ENCODE measurements around the gene GJB2.

The GJB2 gene

DNA sequence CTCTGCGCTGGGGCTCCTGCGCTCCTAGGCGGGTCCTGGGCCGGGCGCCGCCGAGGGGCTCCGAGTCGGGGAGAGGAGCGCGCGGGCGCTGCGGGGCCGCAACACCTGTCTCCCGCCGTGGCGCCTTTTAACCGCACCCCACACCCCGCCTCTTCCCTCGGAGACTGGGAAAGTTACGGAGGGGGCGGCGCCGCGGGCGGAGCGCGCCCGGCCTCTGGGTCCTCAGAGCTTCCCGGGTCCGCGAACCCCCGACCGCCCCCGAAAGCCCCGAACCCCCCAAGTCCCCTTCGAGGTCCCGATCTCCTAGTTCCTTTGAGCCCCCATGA, at the start of gene GJB2:
TSS of gene GJB2 (minus strand) at position 103 of the 326 bp plus-strand sequence. CDS start 3,357 bp downstream, outside the sequence.
- no peak for DNase-seq (ENCODE audit: low spot score)

DNA sequence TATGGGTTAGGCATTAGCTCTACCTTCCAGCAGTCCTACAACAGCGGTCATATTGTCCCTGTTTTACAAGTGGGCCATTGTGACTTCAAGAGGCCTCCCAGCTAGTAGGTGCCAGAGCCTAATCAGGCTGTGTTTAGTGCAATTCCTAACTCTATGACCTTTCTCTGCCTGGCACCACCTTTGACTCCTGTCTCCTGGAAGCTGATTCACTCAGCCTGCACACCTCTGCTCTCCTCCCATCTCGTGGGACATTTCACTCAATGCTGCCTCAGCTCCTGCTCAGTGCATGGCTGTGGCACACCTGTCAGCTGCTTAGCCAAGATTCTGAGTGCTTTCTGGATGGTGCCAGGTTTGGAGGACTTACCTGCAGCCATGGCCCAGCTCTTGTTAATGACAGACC, 48.9 kb upstream of the GJB2 start:
- DNase-seq (ENCODE audit: low spot score): no peak

DNA sequence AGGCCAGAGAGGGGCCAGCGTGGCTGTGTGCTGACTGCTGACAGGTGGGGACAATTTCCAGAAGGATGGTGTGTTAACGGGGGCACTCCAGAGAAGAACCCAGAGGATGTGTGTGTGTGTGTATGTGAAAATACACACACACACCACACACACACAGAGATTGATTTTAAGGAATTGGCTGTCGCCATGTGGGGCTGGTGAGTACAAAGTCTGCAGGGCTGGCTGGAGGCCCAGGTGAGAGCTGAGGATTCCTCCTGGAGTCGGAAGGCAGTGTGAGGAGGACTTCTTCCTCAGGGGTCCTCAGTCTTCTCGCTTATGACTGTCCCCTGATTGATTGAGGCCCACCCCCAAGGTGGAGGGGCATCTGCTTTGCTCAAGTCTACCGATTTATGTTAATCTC, 47.0 kb upstream of the GJB2 start:
- DNase-seq (ENCODE audit: low spot score): no peak

DNA sequence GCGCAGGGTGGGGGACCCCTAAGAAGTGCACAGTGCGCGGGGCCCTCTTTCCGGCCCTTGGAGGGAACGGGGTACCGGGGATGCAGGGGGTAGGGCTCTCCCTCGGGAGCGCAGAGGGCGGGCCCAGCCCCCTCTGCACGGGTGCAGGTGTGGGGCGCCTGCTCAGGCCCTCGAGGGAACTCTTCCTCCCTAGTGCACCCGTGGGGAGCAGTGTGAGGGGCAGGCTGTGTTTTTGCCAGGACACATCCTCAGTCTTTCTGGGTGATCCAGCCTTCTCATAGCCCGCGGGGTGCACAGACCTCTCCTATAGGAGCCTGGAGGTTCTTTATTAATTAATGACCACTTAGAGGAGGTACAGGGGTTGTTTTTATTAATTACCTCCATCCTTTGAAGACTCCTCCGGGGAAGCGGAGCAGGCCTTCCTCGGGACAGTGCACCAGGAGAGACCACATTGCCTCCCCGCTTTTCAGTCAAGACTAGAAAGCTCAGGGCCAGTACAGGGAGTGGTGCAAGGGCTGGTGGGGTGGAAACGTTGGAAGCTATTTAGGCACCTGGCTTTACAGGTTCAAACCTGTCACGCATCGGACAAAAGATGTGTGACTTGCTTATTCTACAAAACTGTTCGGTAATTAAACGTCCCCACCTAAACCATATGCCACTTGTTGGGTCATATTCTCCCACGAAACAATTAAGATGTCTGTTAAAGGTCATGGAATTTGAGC, 40.0 kb upstream of the GJB2 start:
- DNase-seq (ENCODE audit: low spot score): no peak

DNA sequence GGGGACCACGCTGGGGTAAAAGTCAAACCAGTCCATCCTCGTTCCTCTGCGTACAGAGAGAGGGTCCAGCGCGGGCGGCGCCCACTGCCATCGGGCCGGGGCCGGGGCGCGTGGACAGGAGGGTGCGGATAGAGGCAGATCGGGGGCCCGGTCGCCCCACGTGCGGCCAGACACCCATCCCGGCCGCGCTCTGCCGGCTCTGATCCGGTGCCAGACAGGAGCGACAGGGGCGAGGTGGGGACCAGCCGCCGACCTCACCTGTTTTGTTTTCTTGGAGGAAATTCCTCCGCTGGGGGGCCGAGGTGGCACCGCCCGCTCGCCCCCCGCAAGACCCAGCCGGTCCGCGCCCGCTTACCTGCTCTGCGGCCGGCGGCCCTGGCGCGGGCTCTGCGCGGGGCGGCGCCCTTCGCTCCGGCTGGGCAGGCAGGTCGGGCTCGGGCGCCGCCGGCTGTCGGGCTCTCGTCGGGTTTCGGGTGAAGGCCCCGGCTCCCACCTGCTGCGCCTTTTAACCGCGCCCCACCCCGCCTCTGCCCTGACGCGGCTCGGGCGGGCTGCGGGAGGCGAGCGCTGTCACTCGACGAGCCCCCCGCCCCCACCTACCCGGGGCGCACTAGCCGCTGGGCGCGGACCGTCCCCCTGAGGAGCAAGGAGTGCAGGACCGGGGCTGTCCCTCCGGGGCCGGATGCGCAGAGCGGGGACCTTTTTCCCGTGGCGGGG, 39.3 kb upstream of the GJB2 start, which contains the start of gene GJB6:
TSS of gene GJB6 (minus strand) at position 481 of the 717 bp plus-strand sequence. CDS start 8,839 bp downstream, outside the sequence.
- DNase-seq (ENCODE audit: low spot score): no peak

DNA sequence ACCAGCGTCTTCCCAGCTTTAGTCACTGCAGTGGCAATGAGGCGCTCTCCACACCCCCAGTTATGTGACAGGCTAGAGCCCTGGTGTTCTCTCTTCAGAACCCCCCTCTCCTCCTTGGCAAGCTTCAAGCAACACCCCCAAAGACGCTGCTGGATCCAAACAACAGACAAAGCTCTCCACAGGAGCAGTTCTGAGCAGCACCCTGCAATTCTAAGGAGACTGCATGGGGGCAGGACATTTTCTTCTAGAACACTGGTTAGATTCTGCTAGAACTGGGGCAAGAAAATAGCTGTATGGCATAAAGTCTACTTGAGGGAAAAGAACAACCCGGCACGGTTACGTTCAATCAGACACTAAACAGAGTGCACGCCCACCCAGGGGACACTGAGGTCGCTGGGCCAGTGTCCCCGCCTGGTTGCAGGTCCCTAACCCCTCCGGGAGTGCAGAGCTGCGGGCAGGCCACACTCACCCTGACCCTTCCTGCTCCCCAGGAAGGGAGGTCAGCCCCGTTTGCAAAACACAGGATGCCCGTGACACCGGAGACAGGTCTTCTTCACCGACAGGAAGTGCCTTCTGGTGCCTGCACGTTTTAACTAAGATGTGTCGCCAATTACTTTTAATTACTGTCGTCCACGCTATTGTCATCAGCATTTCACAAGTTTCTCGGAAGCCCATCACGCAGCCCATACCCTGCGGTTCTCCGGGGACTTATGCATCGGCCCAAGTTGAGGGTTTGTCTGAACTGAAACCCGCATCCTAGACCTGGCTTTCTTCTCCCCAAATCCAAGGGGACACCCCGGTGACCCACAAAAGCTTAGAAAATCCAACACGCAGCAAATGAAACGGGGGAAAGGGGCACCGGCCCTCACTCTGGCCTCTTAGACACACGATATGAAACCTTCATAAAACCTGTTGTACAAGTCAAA, 38.4 kb upstream of the GJB2 start:
- DNase-seq (ENCODE audit: low spot score): peak; percentile 41

DNA sequence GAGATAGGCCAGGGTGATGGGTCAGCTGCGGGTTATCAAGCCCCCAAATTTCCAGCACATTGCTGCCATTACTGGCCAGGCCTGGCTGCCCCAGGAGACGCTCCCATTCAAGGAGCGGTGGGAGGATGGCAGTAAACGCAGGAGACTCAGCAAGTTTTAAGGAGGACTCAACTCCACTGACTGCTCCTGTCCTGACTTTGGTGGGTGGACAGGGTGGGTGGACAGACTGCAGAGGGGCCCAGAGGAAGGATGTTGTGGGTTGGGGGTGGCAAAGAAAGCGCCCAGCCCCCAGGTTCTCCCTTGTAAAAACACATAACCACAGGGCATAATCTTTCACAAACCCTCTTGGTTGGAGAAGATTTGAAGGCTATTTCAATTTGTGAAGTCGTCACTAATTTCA, 35.0 kb upstream of the GJB2 start:
- no peak for DNase-seq (ENCODE audit: low spot score)

DNA sequence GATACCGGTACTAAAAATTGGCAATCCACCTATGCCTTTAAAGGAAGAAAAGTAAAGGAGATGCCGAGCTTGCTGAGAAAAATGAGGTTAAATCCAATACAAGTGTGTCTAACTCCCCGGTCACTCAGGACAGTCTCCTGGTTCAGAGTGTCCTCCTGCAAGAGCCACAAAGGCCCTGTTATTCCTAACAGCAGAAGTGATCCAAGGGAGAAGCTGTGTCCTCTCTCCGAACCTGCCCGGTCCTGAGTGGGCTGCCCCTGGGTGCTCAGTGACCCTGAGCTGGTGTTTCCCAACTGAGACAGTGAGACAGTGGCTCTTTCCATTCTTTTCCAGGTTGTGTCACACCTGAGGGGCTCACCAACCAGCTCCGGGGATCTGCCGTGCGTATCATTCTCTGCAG, 34.5 kb upstream of the GJB2 start:
- DNase-seq (ENCODE audit: low spot score): no peak

DNA sequence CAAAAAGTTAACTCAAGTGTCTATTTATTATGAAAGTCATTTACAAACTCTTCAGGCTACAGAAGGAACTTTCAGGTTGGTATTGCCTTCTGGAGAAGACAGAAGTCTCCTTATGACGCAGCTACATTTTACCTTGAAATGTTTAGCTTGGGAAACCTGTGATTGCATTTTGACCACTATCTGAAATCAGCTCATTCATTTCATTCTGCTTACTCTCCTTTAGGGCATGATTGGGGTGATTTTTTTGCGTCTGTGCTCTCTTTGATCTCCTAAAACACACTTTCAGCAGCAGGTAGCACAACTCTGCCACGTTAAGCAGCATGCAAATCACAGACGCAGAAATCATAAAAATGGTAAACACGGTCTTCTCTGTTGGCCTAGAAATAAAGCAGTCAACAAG, 29.8 kb upstream of the GJB2 start:
- DNase-seq (ENCODE audit: low spot score): no peak

DNA sequence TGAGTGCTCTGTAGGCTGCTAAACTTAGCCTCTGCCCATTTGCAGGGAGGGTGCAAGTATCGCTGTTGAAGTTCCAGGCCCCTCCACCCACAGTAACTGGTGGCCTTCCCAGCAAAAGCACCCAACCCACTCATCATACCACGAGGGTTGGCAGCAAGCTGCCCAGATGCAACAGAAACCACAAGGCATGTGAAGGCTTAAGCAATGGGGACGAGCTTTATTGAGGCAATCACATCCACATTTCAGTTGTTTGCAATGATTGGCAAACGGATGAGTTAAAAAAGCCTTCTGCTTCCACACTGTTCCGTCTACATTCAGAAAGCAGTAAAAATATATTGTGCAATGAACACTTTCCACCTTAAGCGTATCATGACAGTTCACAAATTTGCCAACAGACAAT, 29.0 kb upstream of the GJB2 start:
- no peak for DNase-seq (ENCODE audit: low spot score)

DNA sequence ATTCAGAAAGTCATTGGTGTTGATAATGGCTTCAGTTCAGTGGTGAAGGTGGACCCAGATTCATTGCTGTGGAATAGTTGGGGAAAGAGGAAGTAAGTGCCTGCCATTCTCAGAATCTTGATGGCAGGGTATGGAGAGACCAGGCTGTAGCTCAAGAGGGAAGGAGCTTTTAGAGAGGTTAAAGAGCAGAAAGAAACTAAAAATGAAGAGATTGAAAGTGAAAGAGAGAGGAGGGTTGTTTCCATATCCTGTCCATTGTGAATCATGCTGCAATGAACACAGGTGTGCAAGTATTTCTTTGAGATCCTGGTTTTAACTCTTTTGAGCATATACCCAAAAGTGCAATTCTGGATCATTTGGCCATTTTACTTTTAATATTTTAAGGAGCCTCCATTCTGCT, 26.8 kb upstream of the GJB2 start:
- no peak for DNase-seq (ENCODE audit: low spot score)

DNA sequence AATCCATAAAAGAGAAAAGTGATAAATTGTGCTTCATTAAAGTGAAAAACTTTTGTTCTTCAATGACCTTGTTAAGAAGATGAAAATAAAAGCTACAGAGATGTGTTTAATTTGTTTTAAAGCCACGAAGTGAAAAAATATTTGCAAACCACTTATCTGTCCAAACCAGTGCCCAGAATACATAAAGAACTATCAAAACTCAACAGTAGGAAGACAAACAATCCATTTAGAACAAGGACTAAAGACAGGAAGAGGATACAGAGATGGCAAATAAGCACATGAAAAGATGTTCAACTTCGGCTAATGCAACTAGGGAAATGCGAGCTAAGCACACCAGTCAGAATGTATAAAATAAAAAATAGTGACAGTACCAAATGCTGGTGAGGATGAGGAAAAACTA, 24.4 kb upstream of the GJB2 start:
- DNase-seq (ENCODE audit: low spot score): no peak

DNA sequence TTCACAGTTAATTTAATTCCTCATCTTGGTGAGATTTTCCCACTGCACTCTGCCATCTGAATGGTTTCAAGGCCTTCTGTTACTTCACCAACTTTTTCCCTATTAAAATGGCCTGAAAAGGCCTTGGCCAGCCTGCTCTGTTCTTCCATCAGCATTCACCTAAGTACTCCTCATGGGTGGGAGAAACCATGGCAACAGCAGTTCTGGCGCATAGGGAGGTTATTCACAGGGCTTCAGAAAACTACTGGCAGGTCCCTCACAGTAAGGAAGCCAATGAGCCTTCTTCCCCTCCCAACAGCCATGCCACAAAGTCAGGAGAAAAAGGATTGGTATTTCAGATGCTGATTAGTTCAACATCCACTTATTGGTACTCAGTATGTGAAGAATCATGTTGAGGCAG, 17.2 kb upstream of the GJB2 start:
- peak; percentile 48 for DNase-seq (ENCODE audit: low spot score)

DNA sequence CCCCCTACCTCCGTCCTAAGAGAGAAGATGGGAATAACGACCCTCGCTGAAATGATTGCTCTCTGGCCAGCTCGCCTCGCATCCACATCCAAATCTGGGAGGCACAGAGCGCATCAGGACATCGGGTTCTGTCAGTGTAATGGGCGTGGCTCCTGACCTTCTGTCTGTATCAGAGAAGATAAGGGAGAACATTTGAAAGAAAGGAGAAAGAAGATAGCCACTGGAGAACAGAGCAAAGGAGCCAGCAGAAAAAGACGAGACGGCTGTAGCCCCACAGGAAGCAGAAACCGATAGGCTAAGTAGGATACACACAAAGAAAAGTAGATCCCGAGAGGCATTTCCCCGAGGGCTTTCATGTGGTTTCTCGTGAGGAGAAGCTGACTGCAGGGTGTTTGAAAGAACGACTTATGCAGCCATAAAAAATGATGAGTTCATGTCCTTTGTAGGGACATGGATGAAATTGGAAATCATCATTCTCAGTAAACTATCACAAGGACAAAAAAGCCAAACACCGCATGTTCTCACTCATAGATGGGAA, 14.0 kb upstream of the GJB2 start:
- no peak for DNase-seq (ENCODE audit: low spot score)

DNA sequence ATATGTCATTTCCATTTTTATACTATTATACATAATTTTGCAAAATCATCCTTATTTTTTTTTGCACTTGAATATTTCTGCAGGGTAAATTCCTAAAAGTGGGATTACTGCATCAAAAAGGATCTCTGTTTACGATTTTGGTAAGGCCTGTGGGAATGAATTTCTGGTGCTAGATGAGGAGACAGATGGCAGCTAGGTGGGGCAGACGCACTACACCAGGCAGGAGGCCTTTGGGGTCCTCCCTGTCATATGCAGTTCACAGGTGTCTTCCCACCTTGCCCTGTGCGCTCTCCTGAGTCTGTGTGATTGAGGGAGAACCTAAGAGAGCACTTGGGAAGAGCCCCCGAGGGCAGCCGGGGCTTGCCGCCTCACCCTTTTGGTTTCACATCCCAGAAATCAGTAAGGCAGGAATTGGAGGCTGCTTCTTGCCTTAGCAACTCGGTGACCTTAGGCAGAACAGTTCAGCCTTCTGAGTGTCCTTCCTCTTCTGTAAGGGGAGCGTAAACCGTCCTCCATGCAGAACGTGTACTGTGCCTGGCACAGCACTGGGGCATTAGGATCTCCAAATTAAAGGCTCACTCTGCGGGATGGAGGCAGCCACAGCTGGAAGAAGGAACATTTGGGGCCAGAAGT, 13.4 kb upstream of the GJB2 start:
- no peak for DNase-seq (ENCODE audit: low spot score)

DNA sequence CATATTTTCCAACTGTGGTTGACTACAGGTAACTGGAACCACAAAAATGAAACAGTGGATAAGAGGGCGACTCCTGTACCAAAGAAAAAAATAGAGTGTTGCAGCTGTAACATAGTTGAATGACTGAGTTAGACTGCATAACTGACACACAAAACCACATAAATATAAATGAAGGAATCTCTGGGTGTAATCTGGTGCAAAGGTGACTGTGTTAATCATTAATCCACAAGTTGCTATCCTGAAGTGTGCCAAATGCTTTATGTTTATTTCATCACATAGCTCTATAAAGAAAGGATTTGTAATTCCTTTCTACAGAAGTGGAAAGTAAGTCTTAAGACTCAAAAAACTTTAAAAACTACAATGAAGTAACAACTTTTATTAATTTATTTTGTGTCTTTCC, 6.0 kb upstream of the GJB2 start:
- DNase-seq (ENCODE audit: low spot score): no peak

DNA sequence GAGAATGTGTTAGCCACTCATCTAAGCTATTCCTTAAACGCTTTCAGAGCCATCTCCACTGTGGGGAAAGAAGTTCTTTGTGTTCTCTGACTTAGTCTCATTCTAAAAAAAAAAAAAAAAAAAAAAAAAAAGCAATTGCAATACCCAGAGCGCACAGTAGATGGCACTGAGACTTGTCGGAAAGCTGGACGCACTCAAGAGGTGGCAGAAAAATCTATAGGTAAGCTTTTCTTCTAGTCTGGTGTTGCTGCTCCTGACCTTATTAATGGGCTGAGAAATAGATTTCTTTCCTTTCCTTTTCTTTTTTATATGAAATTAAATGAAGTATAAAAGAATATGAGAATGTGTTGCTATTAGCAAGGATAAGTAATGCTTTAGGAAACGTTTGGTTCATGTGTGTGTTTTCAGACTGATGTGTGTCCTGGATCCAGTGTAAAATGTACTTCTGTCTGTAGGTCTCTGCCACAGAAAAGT, 4.7 kb upstream of the GJB2 start:
- DNase-seq (ENCODE audit: low spot score): peak; percentile 69

DNA sequence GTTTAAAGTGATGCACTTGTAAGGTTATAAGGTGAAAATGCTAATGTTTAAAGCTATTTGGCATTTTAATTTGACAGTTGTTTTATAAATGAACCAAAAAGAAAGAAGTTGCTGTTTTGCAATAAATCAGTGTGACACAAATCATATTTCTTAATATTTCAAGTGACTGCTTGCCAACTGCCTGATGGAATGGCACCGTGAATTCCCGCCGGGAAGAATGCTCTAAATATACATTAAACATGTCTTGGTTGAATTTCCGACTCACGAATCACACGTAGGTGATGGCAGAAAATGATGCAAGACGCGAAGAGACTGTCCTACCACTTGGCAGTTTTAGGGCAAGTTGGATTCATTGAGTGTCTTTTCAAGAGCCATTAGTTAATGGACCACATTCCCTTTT, 3.1 kb upstream of the GJB2 start:
- DNase-seq (ENCODE audit: low spot score): no peak

DNA sequence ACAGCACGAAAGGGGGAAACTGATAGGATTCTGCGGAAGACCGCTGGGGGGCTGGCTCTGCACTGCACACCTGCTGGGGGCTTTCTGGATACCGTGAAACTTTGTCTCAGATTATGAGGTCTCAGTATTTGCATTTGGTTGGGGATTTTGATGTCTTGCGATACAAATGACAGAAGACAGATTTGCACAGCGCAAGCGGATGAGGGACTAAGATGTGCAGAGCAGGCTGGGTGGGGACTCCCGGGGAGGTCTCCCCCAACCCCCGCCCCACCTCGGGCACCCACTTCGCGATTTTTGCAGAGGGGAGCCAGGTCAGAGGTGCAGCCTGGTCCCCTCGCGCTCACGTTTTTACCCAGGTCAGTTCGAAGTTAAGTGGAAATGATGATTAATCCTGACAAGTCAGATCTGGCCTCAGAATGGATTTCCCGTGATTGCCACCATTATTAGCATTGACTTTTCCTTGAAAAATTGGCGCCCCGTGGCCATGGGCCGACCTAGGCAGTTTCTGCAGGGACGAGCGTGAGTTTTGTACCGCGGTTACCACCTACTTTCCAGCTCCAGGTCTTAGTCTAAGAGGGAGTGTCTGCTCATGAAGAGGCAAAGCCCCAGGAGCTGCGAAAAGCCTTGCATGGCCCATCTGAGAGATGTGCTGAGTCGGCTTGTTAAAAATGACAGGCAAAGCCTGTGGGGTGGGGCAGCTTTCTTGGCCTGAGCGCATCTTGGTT, 1.3 kb upstream of the GJB2 start:
- DNase-seq (ENCODE audit: low spot score): no peak

DNA sequence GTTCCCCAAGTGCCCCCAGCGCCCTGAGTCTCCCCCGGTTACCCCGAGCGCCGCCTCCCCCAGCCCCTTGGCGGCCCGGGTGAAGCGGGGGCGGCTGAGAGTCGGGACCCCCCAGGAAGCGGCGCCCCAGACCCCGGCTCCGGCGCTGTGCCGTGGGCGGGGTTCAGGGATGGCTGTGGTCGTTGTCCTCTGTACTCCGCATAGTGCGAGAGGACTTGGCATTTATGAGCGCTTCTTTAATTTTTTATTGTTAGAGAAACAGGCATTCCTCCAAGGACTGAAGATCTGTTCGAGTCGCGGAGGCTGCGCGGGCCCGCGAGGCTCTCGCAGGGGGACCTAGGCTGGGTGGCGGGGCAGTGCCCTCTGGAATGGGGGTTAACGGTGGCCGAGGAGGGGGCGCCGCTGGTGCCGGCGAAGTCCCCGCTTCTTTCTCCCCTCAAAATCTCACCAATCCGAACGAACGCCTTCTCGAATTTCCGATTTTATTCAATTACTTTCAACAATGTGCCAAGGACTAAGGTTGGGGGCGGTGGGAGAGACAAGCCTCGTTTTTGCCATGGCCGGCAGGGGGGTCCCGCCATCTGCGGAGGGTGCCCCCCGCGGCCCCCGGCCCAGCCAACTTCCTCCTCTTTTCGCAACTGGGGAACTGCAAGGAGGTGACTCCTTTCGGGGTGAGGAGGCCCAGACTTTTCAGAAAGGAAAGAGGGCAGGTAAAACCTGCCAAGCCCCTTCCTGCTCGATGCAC, 596 bp upstream of the GJB2 start:
- DNase-seq (ENCODE audit: low spot score): no peak

All from globus pallidus (tissue), 1 donor.